ENCODE results near the gene SRRT.
A peak's percentile ranks its signal among the peaks of the same experiment; 100 is the strongest.

Gene SRRT

DNA sequence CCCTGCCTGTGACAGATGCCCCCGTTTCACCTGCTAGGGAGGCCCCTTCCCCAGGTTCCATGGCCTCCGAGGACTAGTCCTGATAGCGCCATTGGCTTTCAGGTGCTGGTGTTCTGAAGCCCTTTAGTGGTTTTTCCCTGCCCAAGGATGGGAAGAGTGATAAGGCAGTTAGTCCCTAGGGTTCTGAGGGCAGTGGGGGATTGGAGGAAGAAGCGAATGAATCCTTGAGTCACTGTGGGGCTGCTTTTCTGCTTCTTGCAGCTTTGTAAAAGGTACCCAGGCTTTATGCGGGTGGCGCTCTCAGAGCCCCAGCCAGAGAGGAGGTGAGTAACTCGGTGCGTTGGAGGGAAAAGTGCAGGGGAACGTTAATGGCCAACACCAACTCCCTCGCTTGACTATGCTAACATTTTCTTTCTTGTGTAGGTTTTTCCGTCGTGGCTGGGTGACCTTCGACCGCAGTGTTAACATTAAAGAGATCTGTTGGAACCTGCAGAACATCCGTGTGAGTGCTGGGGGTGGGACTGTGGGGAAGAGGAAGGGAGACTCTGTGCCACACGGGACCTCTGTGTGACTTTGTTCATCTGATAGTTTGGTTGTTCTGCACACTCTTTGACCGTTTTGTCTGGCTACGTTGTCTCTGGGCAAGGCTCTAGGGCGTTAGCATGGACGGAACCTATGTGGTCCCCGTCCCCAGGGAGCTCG lies 10.7 kb downstream of the SRRT start:
- Histone ChIP-seq H3F3A (ENCODE audit: control insufficient read depth, insufficient read depth) (peaks cover 28% of the 10 kb centered on the region), H3K4me1 (ENCODE audit: control insufficient read depth, low read length) (peaks cover 56% of the 10 kb centered on the region), H4K20me1 (ENCODE audit: control insufficient read depth, insufficient read depth, low read depth, low read length) (peaks cover 13% of the 10 kb centered on the region; the same call in 1 of the 2 replicates), H3K4me3 (ENCODE audit: low read length) (no peak overlapping the region), H3K27me3 (ENCODE audit: control insufficient read depth, low read length) (peaks cover 3% of the 10 kb centered on the region; the same call in 1 of the 2 replicates), H3K9me3 (ENCODE audit: control insufficient read depth, insufficient read depth, low read length) (no peaks in the 10 kb centered on the region), H3K79me2 (ENCODE audit: control insufficient read depth, low read length) (peaks cover 35% of the 10 kb centered on the region), H3K9me2 (replicated peaks; ENCODE audit: control insufficient read depth, low read length) (no peaks in the 10 kb centered on the region), H3K36me3 (ENCODE audit: control insufficient read depth, low read length) (peaks cover 85% of the 10 kb centered on the region), H3K4me2 (ENCODE audit: low read length) (peak overlapping the region; percentile 85), H3K27ac (ENCODE audit: low read depth, low read length) (no peak overlapping the region)
- no peak for TF ChIP-seq EZH2phosphoT487 (IDR thresholded peaks at IDR 0.05; ENCODE audit: borderline replicate concordance, low read length)
- TF ChIP-seq, protein P1, sequence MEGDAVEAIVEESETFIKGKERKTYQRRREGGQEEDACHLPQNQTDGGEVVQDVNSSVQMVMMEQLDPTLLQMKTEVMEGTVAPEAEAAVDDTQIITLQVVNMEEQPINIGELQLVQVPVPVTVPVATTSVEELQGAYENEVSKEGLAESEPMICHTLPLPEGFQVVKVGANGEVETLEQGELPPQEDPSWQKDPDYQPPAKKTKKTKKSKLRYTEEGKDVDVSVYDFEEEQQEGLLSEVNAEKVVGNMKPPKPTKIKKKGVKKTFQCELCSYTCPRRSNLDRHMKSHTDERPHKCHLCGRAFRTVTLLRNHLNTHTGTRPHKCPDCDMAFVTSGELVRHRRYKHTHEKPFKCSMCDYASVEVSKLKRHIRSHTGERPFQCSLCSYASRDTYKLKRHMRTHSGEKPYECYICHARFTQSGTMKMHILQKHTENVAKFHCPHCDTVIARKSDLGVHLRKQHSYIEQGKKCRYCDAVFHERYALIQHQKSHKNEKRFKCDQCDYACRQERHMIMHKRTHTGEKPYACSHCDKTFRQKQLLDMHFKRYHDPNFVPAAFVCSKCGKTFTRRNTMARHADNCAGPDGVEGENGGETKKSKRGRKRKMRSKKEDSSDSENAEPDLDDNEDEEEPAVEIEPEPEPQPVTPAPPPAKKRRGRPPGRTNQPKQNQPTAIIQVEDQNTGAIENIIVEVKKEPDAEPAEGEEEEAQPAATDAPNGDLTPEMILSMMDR (IDR thresholded peaks at IDR 0.05; ENCODE audit: low read depth, low read length, poor library complexity, severe bottlenecking) = no peak

DNA sequence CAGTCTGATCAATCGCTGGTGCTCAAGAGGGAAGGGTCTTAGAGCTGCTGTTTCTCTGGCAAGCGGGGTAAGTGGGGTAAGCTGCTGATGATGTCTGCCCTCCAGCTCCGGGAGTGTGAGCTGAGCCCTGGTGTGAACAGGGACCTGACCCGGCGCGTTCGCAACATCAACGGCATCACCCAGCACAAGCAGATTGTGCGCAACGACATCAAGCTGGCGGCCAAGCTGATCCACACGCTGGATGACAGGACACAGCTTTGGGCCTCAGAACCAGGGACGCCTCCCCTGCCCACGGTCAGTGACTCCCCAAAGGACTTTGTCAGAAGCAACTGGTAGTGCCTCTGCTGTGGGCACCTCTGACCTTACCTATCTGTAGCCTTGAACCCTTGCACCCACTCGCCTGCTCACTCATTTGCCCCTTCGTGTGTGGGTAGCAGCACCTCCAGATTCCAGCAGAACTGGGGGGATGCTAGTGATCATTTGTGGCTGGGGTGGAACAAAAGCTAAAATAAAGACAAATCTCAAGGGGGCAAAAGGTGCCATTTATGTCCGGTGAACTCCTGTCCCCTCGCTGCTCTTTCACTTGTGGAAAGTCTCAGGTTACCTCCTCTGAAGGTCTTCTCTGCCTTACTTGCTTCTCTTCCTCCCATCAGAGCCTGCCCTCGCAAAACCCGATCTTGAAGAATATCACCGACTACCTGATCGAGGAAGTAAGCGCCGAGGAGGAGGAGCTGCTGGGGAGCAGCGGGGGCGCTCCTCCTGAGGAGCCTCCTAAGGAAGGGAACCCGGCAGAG lies 11.4 kb downstream of the SRRT start:
- peaks cover 27% of the 10 kb centered on the region for H3K79me2 ChIP-seq (ENCODE audit: control insufficient read depth, low read length)
- peak overlapping the region; percentile 49 for H3K4me3 ChIP-seq (ENCODE audit: low read length)
- H3K4me1 ChIP-seq (ENCODE audit: control insufficient read depth, low read length) = peaks cover 61% of the 10 kb centered on the region
- no peaks in the 10 kb centered on the region for H3K9me3 ChIP-seq (ENCODE audit: control insufficient read depth, insufficient read depth, low read length)
- TF ChIP-seq, protein P1 (IDR thresholded peaks at IDR 0.05; ENCODE audit: low read depth, low read length, poor library complexity, severe bottlenecking) = no peak
- no peak for TF ChIP-seq EZH2phosphoT487 (IDR thresholded peaks at IDR 0.05; ENCODE audit: borderline replicate concordance, low read length)
- H3F3A ChIP-seq (ENCODE audit: control insufficient read depth, insufficient read depth) = peaks cover 29% of the 10 kb centered on the region
- peak overlapping the region; percentile 81 for H3K27ac ChIP-seq (ENCODE audit: low read depth, low read length)
- H3K27me3 ChIP-seq (ENCODE audit: control insufficient read depth, low read length) = peaks cover 11% of the 10 kb centered on the region
- H3K9me2 ChIP-seq (replicated peaks; ENCODE audit: control insufficient read depth, low read length) = no peaks in the 10 kb centered on the region
- peaks cover 13% of the 10 kb centered on the region; the same call in 1 of the 2 replicates for H4K20me1 ChIP-seq (ENCODE audit: control insufficient read depth, insufficient read depth, low read depth, low read length)
- peak overlapping the region; percentile 85 for H3K4me2 ChIP-seq (ENCODE audit: low read length)
- H3K36me3 ChIP-seq (ENCODE audit: control insufficient read depth, low read length) = peaks cover 78% of the 10 kb centered on the region

DNA sequence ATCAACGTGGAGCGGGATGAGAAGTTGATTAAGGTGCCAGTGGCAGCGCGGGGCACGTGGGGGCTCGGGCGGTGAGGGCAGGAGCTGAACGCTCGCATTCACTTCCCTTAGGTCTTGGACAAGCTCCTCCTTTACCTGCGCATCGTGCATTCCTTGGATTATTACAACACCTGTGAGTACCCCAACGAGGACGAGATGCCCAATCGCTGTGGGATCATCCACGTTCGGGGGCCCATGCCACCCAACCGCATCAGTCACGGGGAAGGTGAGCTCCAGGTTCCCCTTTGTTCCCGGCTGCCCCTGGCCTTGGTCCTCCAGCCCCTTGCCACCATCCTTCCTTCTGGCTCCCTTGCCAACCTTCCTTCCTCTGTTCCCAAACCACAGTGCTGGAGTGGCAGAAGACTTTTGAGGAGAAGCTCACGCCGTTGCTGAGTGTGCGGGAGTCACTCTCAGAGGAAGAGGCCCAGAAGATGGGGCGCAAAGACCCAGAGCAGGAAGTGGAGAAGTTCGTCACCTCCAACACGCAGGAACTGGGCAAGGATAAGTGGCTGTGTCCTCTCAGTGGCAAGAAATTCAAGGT lies 12.1 kb downstream of the SRRT start:
- Histone ChIP-seq H3K4me3 (ENCODE audit: low read length) (peak overlapping the region; percentile 49), H3F3A (ENCODE audit: control insufficient read depth, insufficient read depth) (peaks cover 32% of the 10 kb centered on the region), H4K20me1 (ENCODE audit: control insufficient read depth, insufficient read depth, low read depth, low read length) (peaks cover 13% of the 10 kb centered on the region; the same call in 1 of the 2 replicates), H3K9me2 (replicated peaks; ENCODE audit: control insufficient read depth, low read length) (no peaks in the 10 kb centered on the region), H3K27ac (ENCODE audit: low read depth, low read length) (peak overlapping the region; percentile 81), H3K4me2 (ENCODE audit: low read length) (peak overlapping the region; percentile 85), H3K4me1 (ENCODE audit: control insufficient read depth, low read length) (peaks cover 61% of the 10 kb centered on the region), H3K36me3 (ENCODE audit: control insufficient read depth, low read length) (peaks cover 71% of the 10 kb centered on the region), H3K79me2 (ENCODE audit: control insufficient read depth, low read length) (peaks cover 20% of the 10 kb centered on the region), H3K9me3 (ENCODE audit: control insufficient read depth, insufficient read depth, low read length) (no peaks in the 10 kb centered on the region), H3K27me3 (ENCODE audit: control insufficient read depth, low read length) (peaks cover 17% of the 10 kb centered on the region)
- TF ChIP-seq, protein P1 (IDR thresholded peaks at IDR 0.05; ENCODE audit: low read depth, low read length, poor library complexity, severe bottlenecking) = no peak
- no peak for TF ChIP-seq EZH2phosphoT487 (IDR thresholded peaks at IDR 0.05; ENCODE audit: borderline replicate concordance, low read length)
